ENCODE results near the gene RAB31.

Gene RAB31

DNA sequence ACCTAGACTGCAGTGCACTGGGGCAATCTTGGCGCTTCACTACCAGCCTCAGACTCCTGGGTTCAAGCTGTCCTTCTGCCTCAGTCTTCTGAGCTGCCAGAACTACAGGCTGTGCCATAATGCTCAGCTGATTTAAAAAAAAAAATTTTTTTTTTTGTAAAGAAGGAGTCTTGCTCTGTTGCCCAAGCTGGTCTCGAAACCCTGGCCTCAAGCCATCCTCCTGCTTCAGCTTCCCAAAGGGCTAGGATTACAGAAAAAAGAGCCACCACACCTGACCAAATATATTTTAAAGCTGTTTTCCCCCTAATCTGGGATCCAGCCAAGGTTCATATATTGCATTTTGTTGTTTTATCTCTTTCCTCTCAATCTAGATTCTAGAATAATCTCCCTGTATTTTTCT is 82.2 kb downstream of the RAB31 start:
- no peak for DNase-seq (ENCODE audit: low read depth)

DNA sequence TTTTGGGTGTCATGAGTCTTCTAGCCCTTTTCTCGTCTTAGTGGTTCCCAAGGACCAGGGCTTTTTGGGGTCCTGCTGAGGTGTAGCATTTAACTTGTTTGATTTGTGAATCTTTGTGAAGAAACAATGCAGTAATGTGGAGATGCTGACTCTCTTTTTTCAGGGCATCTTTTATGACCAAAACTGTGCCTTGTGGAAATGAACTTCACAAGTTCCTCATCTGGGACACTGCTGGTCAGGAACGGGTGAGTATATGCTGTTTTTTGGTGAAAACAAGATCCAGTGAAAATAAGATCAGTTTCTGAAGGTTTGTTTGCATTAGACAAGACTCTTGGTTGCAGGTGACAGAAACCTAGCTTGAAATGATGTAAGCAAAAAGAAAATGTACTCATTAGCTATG is 83.9 kb downstream of the RAB31 start:
- no peak for DNase-seq (ENCODE audit: low read depth)

GRCh38 chr18:9792565-9793245 is 84.6 kb downstream of the RAB31 start:
- DNase-seq (ENCODE audit: low read depth) = no peak

GRCh38 chr18:9796011-9796410 is 87.9 kb downstream of the RAB31 start:
- DNase-seq (ENCODE audit: low read depth) = no peak

- no peak for DNase-seq (ENCODE audit: low read depth)
These were observed 88.9 kb downstream of the RAB31 start for GRCh38 chr18:9796935-9797549.

DNA sequence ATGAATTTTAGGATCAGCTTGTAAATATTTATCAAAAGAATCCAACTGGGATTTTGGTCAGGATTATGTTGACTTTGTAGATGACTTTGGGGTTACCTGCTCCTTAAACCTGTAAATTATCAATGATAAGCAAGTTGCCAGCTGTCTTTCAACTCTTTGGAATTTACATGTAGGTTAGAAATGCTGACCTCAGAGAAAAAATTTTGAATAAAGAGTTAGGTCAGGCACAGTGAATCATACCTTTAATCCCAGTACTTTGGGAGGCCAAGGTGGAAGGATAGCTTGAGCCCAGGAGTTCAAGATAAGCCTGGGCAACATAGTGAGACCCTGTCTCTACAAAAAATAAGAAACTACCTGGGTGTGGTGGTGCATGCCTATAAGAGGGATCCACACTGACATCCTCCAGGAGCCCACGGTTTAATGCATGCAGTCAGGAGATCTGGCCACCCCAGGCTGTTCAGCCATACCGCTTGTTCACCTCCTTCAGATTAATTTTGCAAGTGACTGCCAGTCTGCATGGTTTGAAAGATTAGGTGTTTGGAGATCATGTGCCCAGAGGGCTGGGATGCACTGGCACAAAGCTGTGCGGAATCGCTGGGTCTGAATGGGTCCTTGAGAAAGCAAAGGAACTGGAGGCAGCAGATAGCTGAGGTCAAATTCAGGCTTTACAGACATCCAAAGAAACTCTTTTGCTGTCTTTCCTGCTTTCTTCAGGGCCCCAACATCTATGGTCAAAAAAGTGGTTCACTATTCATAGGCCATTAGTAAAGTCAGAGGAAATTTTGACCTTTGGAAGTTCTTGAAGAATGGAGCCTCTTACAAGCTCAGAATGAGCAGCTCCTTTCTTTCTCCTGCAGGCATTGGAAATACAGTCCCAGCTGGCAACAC is 94.3 kb downstream of the RAB31 start:
- DNase-seq (ENCODE audit: low read depth) = no peak

DNA sequence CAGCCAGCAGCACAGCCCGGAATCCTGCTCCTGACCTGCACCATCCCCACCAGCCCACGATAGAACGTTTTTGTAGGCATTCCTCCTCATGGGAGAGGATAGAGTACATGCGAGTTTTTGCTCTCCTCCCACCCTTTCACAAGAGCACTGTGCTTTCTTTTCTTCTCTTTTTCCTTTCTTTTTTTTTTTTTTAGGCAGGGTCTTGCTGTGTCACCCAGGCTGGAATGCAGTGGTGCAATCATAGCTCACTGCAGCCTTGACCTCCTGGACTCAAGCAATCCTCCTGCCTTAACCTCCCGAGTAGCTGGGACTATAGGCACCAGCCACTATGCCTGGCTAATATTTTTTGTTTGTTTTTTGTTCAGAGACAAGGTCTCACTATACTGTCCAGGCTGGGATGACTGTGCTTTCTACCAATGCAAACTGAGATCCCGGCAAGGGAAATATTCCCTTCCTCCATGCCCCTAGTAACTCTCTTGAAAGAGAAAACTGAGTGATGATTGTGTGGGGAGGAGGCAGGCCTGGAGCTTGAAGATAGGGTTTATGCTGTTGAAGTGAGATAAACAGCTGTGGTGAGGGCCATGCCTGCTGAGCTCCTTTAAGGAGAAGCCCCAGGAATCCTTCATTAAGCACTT is 95.1 kb downstream of the RAB31 start:
- DNase-seq (ENCODE audit: low read depth) = no peak

DNA sequence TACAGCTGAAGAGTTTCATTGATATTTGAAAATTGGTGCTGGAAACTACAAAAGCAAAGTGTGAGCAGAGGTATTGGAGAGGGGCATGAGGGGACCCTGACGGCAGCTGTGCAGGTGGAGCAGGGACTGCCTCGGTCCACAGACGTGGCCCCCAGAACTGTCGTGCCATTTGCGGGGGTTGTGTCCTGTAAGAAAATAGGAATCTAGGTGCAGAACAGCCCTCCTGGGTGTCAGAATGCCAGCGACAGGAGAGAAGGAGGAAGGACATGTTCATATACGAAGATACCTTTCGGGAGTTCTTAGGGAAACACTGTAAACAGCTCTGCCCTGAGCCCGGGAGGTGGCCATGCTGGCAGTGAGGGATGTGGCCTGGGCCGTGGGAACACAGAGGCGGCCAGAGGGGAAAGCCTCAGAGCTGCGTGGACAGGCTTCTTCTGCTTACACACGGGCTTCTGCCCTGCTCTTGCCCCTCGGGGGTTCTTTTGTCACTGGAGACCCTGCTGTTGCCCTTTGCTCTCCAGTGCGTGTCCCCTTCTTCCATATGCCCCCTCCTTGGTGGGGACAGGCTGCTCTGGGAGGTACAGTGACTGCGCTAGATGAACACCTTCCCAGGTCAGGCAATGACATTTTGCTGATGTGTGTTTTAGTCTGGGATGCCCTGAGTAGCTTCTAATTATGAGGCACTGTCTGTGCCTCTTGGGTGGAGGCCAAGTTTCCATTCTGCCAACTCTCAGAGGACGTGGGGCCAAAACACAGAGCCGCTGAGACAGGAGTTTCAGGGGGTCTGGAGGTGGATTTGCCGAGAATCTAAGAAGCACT is 95.8 kb downstream of the RAB31 start:
- no peak for DNase-seq (ENCODE audit: low read depth)

DNA sequence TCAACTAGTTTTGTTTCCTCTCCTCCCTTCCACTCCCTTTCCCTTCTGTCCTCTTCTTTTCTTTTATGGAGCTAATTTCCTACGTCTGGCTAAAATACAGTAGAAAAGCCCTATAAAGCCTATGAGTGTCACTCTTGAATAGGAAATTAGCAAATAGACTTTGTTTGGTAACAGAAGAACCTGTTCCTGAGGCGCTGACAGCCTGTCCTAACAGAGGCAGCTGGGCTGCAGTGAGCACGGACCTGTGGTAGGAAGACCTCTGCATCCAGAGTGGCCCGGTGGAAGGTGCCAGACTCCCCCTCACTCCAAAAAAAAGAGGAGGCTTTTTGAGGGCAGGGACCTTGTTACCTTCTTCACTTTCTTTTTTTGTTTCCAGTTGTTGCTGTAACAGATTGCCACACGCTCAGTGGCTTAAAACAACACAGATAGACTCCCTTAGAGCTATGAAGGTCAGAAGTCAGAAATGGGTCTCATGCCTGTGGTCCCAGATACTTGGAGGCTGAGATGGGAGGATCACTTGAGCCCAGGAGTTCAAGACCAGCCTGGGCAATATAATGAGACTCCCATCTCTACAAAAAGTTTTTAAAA is 96.5 kb downstream of the RAB31 start:
- no peak for DNase-seq (ENCODE audit: low read depth)

GRCh38 chr18:9806905-9807304 is 98.8 kb downstream of the RAB31 start:
- DNase-seq (ENCODE audit: low read depth) = no peak

DNA sequence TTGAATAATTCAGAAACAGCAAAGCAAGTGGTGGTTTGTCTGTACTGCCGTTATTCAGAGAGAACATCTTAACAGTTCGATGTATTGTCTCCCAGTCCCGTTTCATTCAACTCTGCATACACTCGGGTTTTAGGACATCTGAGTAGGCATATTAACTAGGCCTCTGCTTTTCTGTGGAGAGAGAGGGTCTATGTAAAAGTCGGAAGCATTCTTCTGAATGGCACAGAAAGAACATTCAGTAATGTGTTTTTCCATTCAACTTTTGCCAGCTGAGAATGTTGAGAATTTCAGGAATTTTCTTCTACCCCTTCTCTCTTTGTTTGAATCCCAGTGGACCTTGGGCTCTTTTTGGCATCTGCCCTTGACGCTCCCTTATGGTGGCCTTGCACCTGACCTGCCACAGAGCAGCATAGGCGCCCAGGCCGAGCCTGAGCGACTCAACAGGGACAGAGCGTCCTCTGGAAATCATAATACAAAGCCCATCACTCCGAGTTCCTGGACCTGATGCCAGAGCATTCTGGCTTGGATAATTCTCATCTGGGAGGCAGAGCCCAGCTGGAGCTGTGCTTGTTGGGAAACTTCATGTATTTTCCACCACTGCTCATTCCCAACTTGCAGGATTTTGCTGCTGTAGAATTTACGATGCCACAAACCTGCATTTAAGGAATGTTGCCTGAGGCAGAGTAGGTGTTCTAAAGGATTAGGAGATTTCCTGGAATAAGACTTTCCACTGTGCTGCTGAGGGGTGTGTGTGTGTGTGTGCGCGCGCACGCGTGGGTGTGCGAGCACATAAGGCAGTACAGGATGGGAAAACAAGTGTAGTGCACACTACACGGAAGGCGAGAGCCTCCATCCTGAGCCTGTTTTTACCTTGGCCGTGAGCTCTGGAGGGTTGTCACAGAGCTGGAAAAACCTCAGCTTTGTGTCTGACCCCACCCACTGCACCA is 100.5 kb downstream of the RAB31 start:
- no peak for DNase-seq (ENCODE audit: low read depth)

DNA sequence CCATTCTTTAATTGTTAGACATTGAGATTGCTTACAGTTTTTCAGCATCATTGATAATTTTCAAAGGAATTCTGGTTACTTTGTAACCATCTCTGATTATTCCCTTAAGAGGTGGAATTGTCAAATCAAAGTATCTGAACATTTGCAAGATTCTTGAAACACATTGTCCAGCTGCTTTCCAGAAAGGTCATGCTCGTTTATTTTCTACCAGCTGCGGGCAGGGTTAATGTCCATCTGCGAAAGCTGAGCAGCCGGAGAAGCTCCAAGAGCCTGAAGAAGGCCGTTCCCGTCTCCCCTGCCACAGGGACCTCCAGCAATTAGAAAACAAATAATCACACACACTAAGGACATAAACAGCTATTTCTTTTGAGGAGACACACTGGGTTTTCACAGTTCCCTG is 101.6 kb downstream of the RAB31 start:
- no peak for DNase-seq (ENCODE audit: low read depth)

DNA sequence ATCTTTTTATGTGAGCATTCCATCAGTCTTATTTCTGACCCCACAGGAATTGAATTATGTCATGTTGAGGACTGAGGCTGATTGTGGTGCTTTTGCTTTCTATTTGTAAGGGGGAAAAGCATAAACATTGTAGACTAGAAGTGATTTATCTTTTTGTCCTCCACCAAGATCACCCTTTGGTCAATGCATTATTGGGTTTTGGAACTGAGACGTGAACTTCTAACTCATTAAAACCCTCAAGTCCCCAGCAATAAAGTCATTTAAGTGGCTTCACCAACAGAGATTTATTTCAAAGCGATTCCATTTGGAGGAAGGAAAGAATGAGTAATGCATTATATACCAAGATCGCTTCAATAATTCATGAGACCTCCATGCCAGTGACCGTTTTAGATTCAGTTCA is 102.2 kb downstream of the RAB31 start:
- DNase-seq (ENCODE audit: low read depth) = no peak

- no peak for DNase-seq (ENCODE audit: low read depth)
These were observed 103.0 kb downstream of the RAB31 start for GRCh38 chr18:9810994-9811705.

DNA sequence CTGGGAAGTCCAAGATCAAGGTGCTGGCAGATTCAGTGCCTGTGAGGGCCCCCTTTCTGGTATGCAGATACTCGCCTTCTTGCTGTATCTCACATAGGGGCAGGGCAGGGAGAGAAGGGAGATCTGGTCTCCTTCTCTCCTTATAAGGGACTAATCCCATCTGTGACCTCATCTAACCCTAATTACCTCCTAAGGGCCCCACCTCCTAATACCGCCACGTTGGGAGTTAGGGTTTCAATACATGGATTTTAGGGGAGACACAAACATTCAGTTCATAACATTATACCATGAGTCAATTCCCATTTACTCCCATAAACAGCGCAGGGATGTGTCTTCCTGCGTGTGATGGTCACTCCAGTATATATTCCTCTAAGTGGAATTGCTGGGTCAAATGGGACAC is 103.9 kb downstream of the RAB31 start:
- no peak for DNase-seq (ENCODE audit: low read depth)

GRCh38 chr18:9814431-9814830 is 106.3 kb downstream of the RAB31 start:
- no peak for DNase-seq (ENCODE audit: low read depth)

DNA sequence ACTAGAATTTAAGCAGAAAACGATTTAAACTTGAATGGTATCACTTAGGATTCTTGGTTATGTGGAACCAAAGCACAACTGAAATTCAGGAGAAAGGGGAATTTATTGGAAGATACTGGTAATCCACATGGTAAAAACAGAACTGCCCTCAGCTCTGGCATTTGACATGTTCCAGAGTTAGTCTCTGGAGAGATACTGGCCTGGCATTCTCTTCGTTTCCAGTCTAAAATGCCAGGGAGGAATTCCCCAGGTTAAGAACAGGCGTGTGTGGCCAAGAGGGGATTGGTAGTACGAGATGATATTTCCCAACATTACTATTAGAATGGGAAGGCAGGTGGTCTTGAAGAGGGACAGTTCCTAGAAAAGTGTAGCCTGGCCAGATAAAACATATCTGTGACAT is 109.2 kb downstream of the RAB31 start:
- no peak for DNase-seq (ENCODE audit: low read depth)

DNA sequence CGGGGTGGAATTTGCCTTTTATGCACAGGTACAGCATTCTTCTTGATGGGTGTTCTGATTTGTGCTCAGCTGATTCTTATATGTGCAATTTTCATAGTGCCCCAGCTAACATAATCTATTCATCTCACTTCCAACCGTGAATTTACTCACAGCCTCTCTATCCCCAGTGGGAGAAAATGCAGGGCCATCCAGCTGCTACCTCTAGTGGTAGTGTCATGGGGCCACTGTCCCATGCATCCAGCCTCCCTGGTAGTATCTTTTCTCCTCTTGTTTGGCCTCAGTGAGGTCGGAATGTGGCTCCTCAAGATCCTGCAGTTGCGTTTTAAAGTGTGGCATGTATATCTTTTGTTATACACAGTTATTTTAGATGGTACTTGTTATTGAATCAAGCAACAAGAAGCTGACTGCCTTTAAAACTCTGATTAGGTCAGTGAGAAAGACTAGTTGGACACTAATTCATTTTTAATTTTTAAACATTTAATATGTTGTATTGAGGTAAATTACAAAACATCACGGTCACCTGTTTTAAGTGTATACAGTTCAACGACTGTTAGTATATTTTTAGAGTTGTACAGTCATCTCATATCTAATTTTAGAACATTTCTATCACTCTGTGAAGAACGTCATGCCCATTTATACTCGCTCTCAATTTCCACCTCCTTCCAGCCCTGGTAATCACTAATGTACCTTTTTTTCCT is 109.8 kb downstream of the RAB31 start:
- DNase-seq (ENCODE audit: low read depth) = no peak

DNA sequence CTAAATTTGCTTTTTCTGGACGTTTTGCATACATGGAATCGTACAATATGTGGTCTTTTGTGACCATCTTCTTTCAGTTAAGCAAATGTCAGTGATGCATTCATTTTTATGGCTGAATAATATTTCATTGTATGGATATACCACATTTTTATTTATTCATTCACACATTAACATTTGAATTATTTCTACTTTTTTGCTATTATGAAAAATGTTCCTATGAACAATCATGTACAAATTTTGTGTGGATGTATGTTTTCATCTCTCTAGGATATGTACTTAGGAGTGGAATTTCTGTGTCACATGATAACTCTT is 110.3 kb downstream of the RAB31 start:
- no peak for DNase-seq (ENCODE audit: low read depth)
